ENCODE measurements around the gene PSPH. TPM values are rescaled to one million over a fixed set of nuclear protein-coding genes. Genes with fewer than 3 reads are reported as not detected.
"Not testable (repeated sequence)": the region's sequence is repeated elsewhere in the genome, so short reads cannot be mapped to it uniquely, and the experiment has no call there.

PSPH gene
- total RNA-seq, 2 donors from 2014 or later = 29.9 to 34.6 TPM

- TF ChIP-seq, protein P1, sequence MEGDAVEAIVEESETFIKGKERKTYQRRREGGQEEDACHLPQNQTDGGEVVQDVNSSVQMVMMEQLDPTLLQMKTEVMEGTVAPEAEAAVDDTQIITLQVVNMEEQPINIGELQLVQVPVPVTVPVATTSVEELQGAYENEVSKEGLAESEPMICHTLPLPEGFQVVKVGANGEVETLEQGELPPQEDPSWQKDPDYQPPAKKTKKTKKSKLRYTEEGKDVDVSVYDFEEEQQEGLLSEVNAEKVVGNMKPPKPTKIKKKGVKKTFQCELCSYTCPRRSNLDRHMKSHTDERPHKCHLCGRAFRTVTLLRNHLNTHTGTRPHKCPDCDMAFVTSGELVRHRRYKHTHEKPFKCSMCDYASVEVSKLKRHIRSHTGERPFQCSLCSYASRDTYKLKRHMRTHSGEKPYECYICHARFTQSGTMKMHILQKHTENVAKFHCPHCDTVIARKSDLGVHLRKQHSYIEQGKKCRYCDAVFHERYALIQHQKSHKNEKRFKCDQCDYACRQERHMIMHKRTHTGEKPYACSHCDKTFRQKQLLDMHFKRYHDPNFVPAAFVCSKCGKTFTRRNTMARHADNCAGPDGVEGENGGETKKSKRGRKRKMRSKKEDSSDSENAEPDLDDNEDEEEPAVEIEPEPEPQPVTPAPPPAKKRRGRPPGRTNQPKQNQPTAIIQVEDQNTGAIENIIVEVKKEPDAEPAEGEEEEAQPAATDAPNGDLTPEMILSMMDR (conservative IDR thresholded peaks at IDR 0.05) = no peak
- no peaks in the 10 kb centered on the region for H3K9me3 ChIP-seq (ENCODE audit: control insufficient read depth, low read length)
- no peak overlapping the region for H3K27ac ChIP-seq (ENCODE audit: low read depth, low read length)
- H3K4me3 ChIP-seq (ENCODE audit: low read length) = no peak overlapping the region
- no peaks in the 10 kb centered on the region for H3K27me3 ChIP-seq (ENCODE audit: control insufficient read depth, insufficient read depth, low read length, poor library complexity, severe bottlenecking)
- peaks cover 55% of the 10 kb centered on the region for H3K9me3 Mint-ChIP-seq
- H3K4me1 ChIP-seq (ENCODE audit: control insufficient read depth, insufficient read depth, low read length) = no peaks in the 10 kb centered on the region
- H3K4me1 Mint-ChIP-seq = no peaks in the 10 kb centered on the region
- no peak overlapping the region for H3K4me3 Mint-ChIP-seq
- no peak overlapping the region for H3K27ac Mint-ChIP-seq
- H3K9ac ChIP-seq (ENCODE audit: extremely low read depth, low read length, poor library complexity, severe bottlenecking) = no peak overlapping the region
- 88 to 90% methylated on average over 4 to 5 of the region's 5 CpGs for WGBS, 2 experiments (ENCODE audit: insufficient coverage in 1 of 2, insufficient read length in 1 of 2)
- no peak for DNase-seq
- no peaks in the 10 kb centered on the region for H3K27me3 Mint-ChIP-seq (ENCODE audit: insufficient read depth)
- peaks cover 34% of the 10 kb centered on the region for H3K36me3 ChIP-seq (ENCODE audit: control insufficient read depth, insufficient read depth, low read length)
- no peaks in the 10 kb centered on the region for H3K36me3 Mint-ChIP-seq (ENCODE audit: low read depth)
These were observed 46.5 kb upstream of the PSPH start for GRCh38 chr7:56097700-56098099.

GRCh38 chr7:56092789-56093531 lies 41.7 kb upstream of the PSPH start, which contains the start of gene PHKG1:
Gene PHKG1 (minus strand): TSS chr7:56092952. CDS start chr7:56088941, 4,011 bp downstream.
- Mint-ChIP-seq H3K9me3 (peaks cover 22% of the 10 kb centered on the region), H3K4me3 (no peak within 1 kb of the TSS), H3K36me3 (ENCODE audit: low read depth) (peaks cover 7% of the 10 kb centered on the region), H3K27me3 (ENCODE audit: insufficient read depth) (no peaks in the 10 kb centered on the region), H3K27ac (no peak within 1 kb of the TSS), H3K4me1 (no peaks in the 10 kb centered on the region)
- TF ChIP-seq, protein P1 (conservative IDR thresholded peaks at IDR 0.05) = peak; percentile 63
- H3K9ac ChIP-seq (ENCODE audit: extremely low read depth, low read length, poor library complexity, severe bottlenecking) = no peak within 1 kb of the TSS
- no peaks in the 10 kb centered on the region for H3K27me3 ChIP-seq (ENCODE audit: control insufficient read depth, insufficient read depth, low read length, poor library complexity, severe bottlenecking)
- 86 to 92% methylated on average over 14 to 19 of the region's 19 CpGs for WGBS, 2 experiments (ENCODE audit: insufficient coverage in 1 of 2, insufficient read length in 1 of 2)
- DNase-seq = peak; percentile 80
- no peak within 1 kb of the TSS for H3K27ac ChIP-seq (ENCODE audit: low read depth, low read length)
- no peaks in the 10 kb centered on the region for H3K36me3 ChIP-seq (ENCODE audit: control insufficient read depth, insufficient read depth, low read length)
- H3K9me3 ChIP-seq (ENCODE audit: control insufficient read depth, low read length) = no peaks in the 10 kb centered on the region
- no peaks in the 10 kb centered on the region for H3K4me1 ChIP-seq (ENCODE audit: control insufficient read depth, insufficient read depth, low read length)
- H3K4me3 ChIP-seq (ENCODE audit: low read length) = no peak within 1 kb of the TSS

- H3K4me3 ChIP-seq (ENCODE audit: low read length); H3K36me3 ChIP-seq (ENCODE audit: control insufficient read depth, insufficient read depth, low read length); H3K4me3 Mint-ChIP-seq; H3K4me1 ChIP-seq (ENCODE audit: control insufficient read depth, insufficient read depth, low read length); H3K4me1 Mint-ChIP-seq; H3K27ac Mint-ChIP-seq; DNase-seq; H3K27me3 Mint-ChIP-seq (ENCODE audit: insufficient read depth); H3K9ac ChIP-seq (ENCODE audit: extremely low read depth, low read length, poor library complexity, severe bottlenecking); H3K9me3 ChIP-seq (ENCODE audit: control insufficient read depth, low read length); H3K36me3 Mint-ChIP-seq (ENCODE audit: low read depth); H3K27me3 ChIP-seq (ENCODE audit: control insufficient read depth, insufficient read depth, low read length, poor library complexity, severe bottlenecking); H3K27ac ChIP-seq (ENCODE audit: low read depth, low read length): not testable (repeated sequence)
- peaks cover 18% of the 10 kb centered on the region for H3K9me3 Mint-ChIP-seq
- WGBS, 2 experiments (ENCODE audit: insufficient coverage in 1 of 2, insufficient read length in 1 of 2) = 96 to 100% methylated on average over 3 to 6 of the region's 6 CpGs
These were observed 41.1 kb upstream of the PSPH start for GRCh38 chr7:56092388-56092787.
